ENCODE results near the gene GOSR1. TPM values are rescaled to one million over a fixed set of nuclear protein-coding genes. Genes with fewer than 3 reads are reported as not detected.
"Not testable (repeated sequence)": the region's sequence is repeated elsewhere in the genome, so short reads cannot be mapped to it uniquely, and the experiment has no call there.

GOSR1 gene
- total RNA-seq, 4 donors from 2014 or later: 9.4 to 69.7 (median 45.3) TPM

DNA sequence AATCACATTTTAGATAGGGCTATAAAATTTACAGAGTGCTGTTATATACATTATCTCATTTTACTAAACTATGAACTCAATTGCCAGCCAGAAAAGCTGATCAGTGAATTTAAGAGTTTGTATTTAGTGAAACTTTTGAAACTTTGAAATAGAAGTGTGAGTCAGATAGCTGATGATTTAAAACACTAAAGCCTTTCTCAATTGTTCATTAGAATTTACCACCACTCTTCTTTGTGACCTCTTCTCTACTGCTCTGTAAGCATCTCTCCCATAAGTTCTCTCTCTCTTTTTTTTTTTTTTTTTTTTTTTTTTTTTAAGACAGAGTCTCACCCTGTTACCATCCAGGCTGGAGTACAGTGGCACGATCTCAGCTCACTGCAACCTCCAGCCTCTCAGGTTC lies 43.7 kb downstream of the GOSR1 start:
- peak overlapping the region in 1 of 2 donors; percentile 40 for H3K27ac ChIP-seq
- TF ChIP-seq CTCF (IDR thresholded peaks at IDR 0.05): no peak
- TF ChIP-seq POLR2A (IDR thresholded peaks at IDR 0.05): no peak
- H3K4me3 ChIP-seq: no peak overlapping the region
- no peaks in the 10 kb centered on the region for H3K36me3 ChIP-seq
- no peaks in the 10 kb centered on the region for H3K9me3 ChIP-seq
- H3K27me3 ChIP-seq: no peaks in the 10 kb centered on the region
- DNase-seq: no peak
- intact Hi-C loops (cut with DNase I; ENCODE audit: low total_unique reads): no loop called here
- peaks cover 0 to 12% of the 10 kb centered on the region in 2 donors for H3K4me1 ChIP-seq

DNA sequence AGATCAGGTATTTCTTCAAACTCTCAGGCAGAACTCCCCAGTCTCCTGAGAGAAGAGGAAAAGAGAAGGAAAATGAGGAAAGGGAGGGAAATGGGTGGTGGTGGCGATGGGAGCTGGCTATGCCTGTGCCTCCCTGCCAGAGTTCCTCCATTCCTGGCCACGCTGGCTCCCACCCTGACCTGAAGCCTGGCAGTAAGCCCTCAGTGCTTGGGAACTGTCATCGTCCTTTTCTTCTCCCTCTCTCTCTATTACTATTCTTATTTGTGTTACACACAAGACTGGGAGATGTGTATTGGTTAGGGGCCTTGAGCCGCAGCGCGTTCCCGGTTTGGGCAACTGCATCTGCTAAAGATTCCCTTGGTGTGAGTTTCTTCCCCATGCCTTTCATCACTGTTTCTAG lies 44.6 kb downstream of the GOSR1 start:
- H3K27ac ChIP-seq: no peak overlapping the region
- peaks cover 0 to 12% of the 10 kb centered on the region in 2 donors for H3K4me1 ChIP-seq
- H3K4me3 ChIP-seq: no peak overlapping the region
- no peaks in the 10 kb centered on the region for H3K9me3 ChIP-seq
- no peaks in the 10 kb centered on the region for H3K36me3 ChIP-seq
- intact Hi-C loops (cut with DNase I; ENCODE audit: low total_unique reads): no loop called here
- DNase-seq: no peak
- TF ChIP-seq POLR2A (IDR thresholded peaks at IDR 0.05) (no peak), CTCF (IDR thresholded peaks at IDR 0.05) (no peak)
- no peaks in the 10 kb centered on the region for H3K27me3 ChIP-seq

DNA sequence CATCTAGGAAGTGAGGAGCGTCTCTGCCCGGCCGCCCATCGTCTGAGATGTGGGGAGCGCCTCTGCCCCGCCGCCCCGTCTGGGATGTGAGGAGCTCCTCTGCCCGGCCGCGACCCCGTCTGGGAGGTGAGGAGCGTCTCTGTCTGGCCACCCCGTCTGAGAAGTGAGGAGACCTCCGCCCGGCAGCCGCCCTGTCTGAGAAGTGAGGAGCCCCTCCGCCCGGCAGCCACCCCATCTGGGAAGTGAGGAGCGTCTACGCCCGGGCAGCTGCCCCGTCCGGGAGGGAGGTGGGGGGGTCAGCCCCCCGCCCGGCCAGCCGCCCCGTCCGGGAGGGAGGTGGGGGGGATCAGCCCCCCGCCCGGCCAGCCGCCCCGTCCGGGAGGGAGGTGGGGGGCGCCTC lies 46.0 kb downstream of the GOSR1 start:
- H3K27ac ChIP-seq; H3K9me3 ChIP-seq; H3K27me3 ChIP-seq; H3K4me3 ChIP-seq; intact Hi-C loops (cut with DNase I; ENCODE audit: low total_unique reads); H3K36me3 ChIP-seq; DNase-seq: not testable (repeated sequence)
- peaks cover 0 to 12% of the 10 kb centered on the region in 2 donors for H3K4me1 ChIP-seq

- peaks cover 0 to 8% of the 10 kb centered on the region in 2 donors for H3K4me1 ChIP-seq
- intact Hi-C loops (cut with DNase I; ENCODE audit: low total_unique reads): no loop called here
- H3K9me3 ChIP-seq: no peaks in the 10 kb centered on the region
- H3K36me3 ChIP-seq: no peaks in the 10 kb centered on the region
- H3K27me3 ChIP-seq: no peaks in the 10 kb centered on the region
- H3K27ac ChIP-seq: no peak overlapping the region
- no peak for TF ChIP-seq CTCF (IDR thresholded peaks at IDR 0.05)
- TF ChIP-seq POLR2A (IDR thresholded peaks at IDR 0.05): no peak
- DNase-seq: no peak
- H3K4me3 ChIP-seq: no peak overlapping the region
Measured at GRCh38 chr17:30524847-30525246, 47.6 kb downstream of the GOSR1 start.

- no peak for TF ChIP-seq CTCF (IDR thresholded peaks at IDR 0.05)
- TF ChIP-seq POLR2A (IDR thresholded peaks at IDR 0.05): no peak
- H3K27ac ChIP-seq: no peak overlapping the region
- DNase-seq: no peak
- intact Hi-C loops (cut with DNase I; ENCODE audit: low total_unique reads): no loop called here
- H3K36me3 ChIP-seq: no peaks in the 10 kb centered on the region
- H3K4me1 ChIP-seq: peaks cover 0 to 6% of the 10 kb centered on the region in 2 donors
- H3K27me3 ChIP-seq: no peaks in the 10 kb centered on the region
- H3K9me3 ChIP-seq: no peaks in the 10 kb centered on the region
- H3K4me3 ChIP-seq: no peak overlapping the region
Measured at GRCh38 chr17:30526401-30526800, 49.2 kb downstream of the GOSR1 start.

DNA sequence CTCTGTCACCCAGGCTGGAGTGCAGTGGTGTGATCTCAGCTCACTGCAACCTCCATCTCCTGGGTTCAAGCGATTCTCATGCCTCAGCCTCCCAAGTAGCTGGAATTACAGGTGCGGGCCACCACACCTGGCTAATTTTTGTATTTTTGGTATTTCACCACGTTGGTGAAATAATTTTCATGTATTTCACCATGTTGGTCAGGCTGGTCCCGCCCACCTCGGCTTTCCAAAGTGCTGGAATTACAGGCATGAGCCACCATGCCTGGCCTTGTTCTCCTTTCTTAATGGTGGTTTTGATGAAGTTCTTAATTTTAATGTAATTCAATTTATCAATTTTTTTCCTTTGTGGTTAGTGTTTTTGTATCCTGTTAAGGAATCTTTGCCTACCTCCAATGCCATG lies 51.5 kb downstream of the GOSR1 start:
- H3K36me3 ChIP-seq; H3K9me3 ChIP-seq; H3K27ac ChIP-seq; intact Hi-C loops (cut with DNase I; ENCODE audit: low total_unique reads); DNase-seq; H3K4me1 ChIP-seq; H3K4me3 ChIP-seq; H3K27me3 ChIP-seq: not testable (repeated sequence)
